K562 (cell line): ENCODE data around the gene FSTL1. TPM values are rescaled to one million over a fixed set of nuclear protein-coding genes. Genes with fewer than 3 reads are reported as not detected.

Source experiments
- ATAC-seq: fragments of 200-7000 bp; cut with Tn5 transposase; 3 replicates; pipeline ENCODE4 v1.9.1; 2020; ENCODE audit warnings: moderate library complexity
- BruUV-seq: library from RNA; stranded (reverse); fragments of 400-500 nt; replicated peaks from 2 replicates; lab custom pipeline; 2021; lab: Mats Ljungman, UMichigan
- CTCF ChIA-PET: fragments of 300-600 bp; formaldehyde crosslinking; extraction: SDS; loops from one replicate; lab custom pipeline; 2021; ENCODE audit warnings: low intra/inter-chr PET ratio; lab: Yijun Ruan, JAX
- POLR2A ChIA-PET: fragments of 300-600, 350-650 bp; sonication (Branson Sonifier 250); formaldehyde crosslinking; extraction: SDS; loops from one replicate; lab custom pipeline; 2021; ENCODE audit warnings: antibody characterized with exemption, inconsistent platforms; lab: Yijun Ruan, JAX
- DNase-seq, 4 experiments: peaks; one replicate each; pipeline versions ENCODE4 v3.0.0 to v3.0.0-alpha.2; 2011 to 2018; ENCODE audit warnings: low spot score in 3 of 4, mixed read lengths in 3 of 4; ENCODE audit errors: extremely low read depth in 1 of 4
- FAIRE-seq: peaks from 2 replicates; lab custom pipeline; 2011; peaks lifted over from hg19 to GRCh38; lab: Jason Lieb, UNC
- H2AFZ ChIP-seq: 2 replicates; pipeline ENCODE4 v1.6.0; 2011; ENCODE audit warnings: low read depth, low read length, control low read depth, inconsistent platforms
- H3K27ac ChIP-seq: fragments of 200-600 bp; 3 replicates; pipeline ENCODE4 v1.8.0; 2011; ENCODE audit warnings: low read depth, mild to moderate bottlenecking, control low read depth, inconsistent platforms, low read length, moderate library complexity, mixed read lengths; ENCODE audit errors: extremely low read depth
- H3K27me3 ChIP-seq, 2 experiments: fragments of 300-600 bp in 1 of 2; 2 replicates in 1 of 2; 3 replicates in 1 of 2; pipeline versions ENCODE4 v1.6.0 to v1.8.0; 2011; ENCODE audit warnings: inconsistent platforms in 2 of 2, low read length in 2 of 2, mild to moderate bottlenecking in 1 of 2, mixed read lengths in 1 of 2, moderate library complexity in 1 of 2; ENCODE audit not compliant: control insufficient read depth in 2 of 2, insufficient read depth in 2 of 2
- H3K36me3 ChIP-seq: fragments of 300-600 bp; 3 replicates; pipeline ENCODE4 v1.8.0; 2011; ENCODE audit warnings: mild to moderate bottlenecking, low read length, inconsistent platforms; ENCODE audit not compliant: control insufficient read depth, insufficient read depth
- H3K4me1 ChIP-seq, 2 experiments: fragments of 200-600 bp in 1 of 2; replicated peaks in 1 of 2; 2 replicates in 1 of 2; 3 replicates in 1 of 2; pipeline versions ENCODE4 v1.5.1 to v1.8.0; 2011; ENCODE audit warnings: inconsistent platforms in 2 of 2, low read length in 2 of 2, mild to moderate bottlenecking in 1 of 2, mixed read lengths in 1 of 2, moderate library complexity in 1 of 2; ENCODE audit not compliant: control insufficient read depth in 2 of 2, insufficient read depth in 2 of 2
- H3K4me2 ChIP-seq: 2 replicates; pipeline ENCODE4 v1.6.1; 2011; ENCODE audit warnings: low read length, control low read depth, inconsistent platforms, mixed read lengths; ENCODE audit not compliant: insufficient read depth
- H3K4me3 ChIP-seq: fragments of 200-600 bp; sonication (generic), shearing (Covaris generic); 2 replicates; pipeline ENCODE4 v1.5.1; 2016; ENCODE audit warnings: control low read depth, inconsistent platforms
- H3K79me2 ChIP-seq: fragments of 200-600 bp; 3 replicates; pipeline ENCODE4 v1.8.0; 2011; ENCODE audit warnings: low read length, inconsistent platforms; ENCODE audit not compliant: control insufficient read depth, insufficient read depth
- H3K9ac ChIP-seq, 2 experiments: 2 replicates each; pipeline versions ENCODE4 v1.6.0 to v1.6.1; 2011; ENCODE audit warnings: low read depth in 2 of 2, low read length in 2 of 2, control low read depth in 1 of 2, inconsistent platforms in 1 of 2, mild to moderate bottlenecking in 1 of 2, mixed read lengths in 1 of 2; ENCODE audit not compliant: insufficient read depth in 1 of 2
- H3K9me1 ChIP-seq: one replicate; pipeline ENCODE4 v1.6.0; 2011; ENCODE audit warnings: inconsistent platforms, mild to moderate bottlenecking, low read length, moderate library complexity; ENCODE audit not compliant: control insufficient read depth, insufficient read depth
- H3K9me3 ChIP-seq: replicated peaks from 2 replicates; pipeline ENCODE4 v1.5.1; 2011; ENCODE audit warnings: low read depth, low read length, inconsistent platforms; ENCODE audit not compliant: control insufficient read depth, insufficient read depth
- H4K20me1 ChIP-seq: replicated peaks from 2 replicates; pipeline ENCODE4 v1.6.1; 2011; ENCODE audit warnings: low read length, inconsistent platforms, mixed read lengths; ENCODE audit not compliant: control insufficient read depth, insufficient read depth
- BHLHE40 ChIP-seq: IDR thresholded peaks from 2 replicates; pipeline ENCODE4 v1.6.1; 2011; ENCODE audit warnings: low read length, improper control_type of control experiment
- DIDO1 ChIP-seq: fragments of 450-650 bp; IDR thresholded peaks from 2 replicates; pipeline ENCODE4 v1.6.1; 2016; ENCODE audit warnings: low read depth, missing biosample characterization, missing genetic modification characterization
- DNMT1 ChIP-seq: fragments of 450-650 bp; IDR thresholded peaks from 2 replicates; pipeline ENCODE4 v1.6.1; 2016; ENCODE audit warnings: antibody characterized with exemption, mild to moderate bottlenecking
- MED1 ChIP-seq: sonication (generic); formaldehyde crosslinking; IDR thresholded peaks from 2 replicates; pipeline ENCODE4 v1.8.1; 2023; ENCODE audit warnings: missing genetic modification reagents, borderline replicate concordance
- NONO ChIP-seq, 2 experiments: fragments of 200-400 bp in 1 of 2; fragments of 450-650 bp in 1 of 2; formaldehyde crosslinking in 1 of 2; IDR thresholded peaks; 2 replicates each; pipeline ENCODE4 v1.6.1; 2017; ENCODE audit warnings: low read depth in 2 of 2, mild to moderate bottlenecking in 2 of 2, moderate library complexity in 2 of 2, low read length in 1 of 2
- PHF8 ChIP-seq: fragments of 200-600 bp; sonication (generic); IDR thresholded peaks from 2 replicates; pipeline ENCODE4 v1.6.1; 2012; ENCODE audit warnings: mixed run types, mild to moderate bottlenecking, inconsistent platforms, low read length, moderate library complexity, borderline replicate concordance
- SMARCA5 ChIP-seq: fragments of 450-650 bp; IDR thresholded peaks from 2 replicates; pipeline ENCODE4 v1.6.1; 2016
- SOX6 ChIP-seq: fragments of 450-650 bp; IDR thresholded peaks from 2 replicates; pipeline ENCODE4 v1.6.1; 2014; ENCODE audit warnings: mild to moderate bottlenecking
- TRIM28 ChIP-seq: fragments of 450-650 bp; IDR thresholded peaks from 2 replicates; pipeline ENCODE4 v1.6.1; 2017
- U2AF2 ChIP-seq: fragments of 200-400 bp; formaldehyde crosslinking; optimal IDR thresholded peaks from 2 replicates; pipeline ENCODE3; 2017; ENCODE audit warnings: low read depth, mild to moderate bottlenecking, low read length
- ZNF184 ChIP-seq: sonication (generic); formaldehyde crosslinking; IDR thresholded peaks from 2 replicates; pipeline ENCODE4 v1.5.0; 2020; ENCODE audit warnings: missing genetic modification reagents
- ZNF436 ChIP-seq: fragments of 250-450, 450-650 bp; sonication (Bioruptor Pico); formaldehyde crosslinking; IDR thresholded peaks from 2 replicates; pipeline ENCODE4 v1.7.0; 2020; ENCODE audit warnings: mild to moderate bottlenecking
- WGBS: fragments of 100-300 bp; shearing (Covaris generic); methylation state at CpG from one replicate; pipeline ENCODE4 v1.1.6; 2016; ENCODE audit warnings: low coverage, mixed read lengths; ENCODE audit not compliant: insufficient coverage; ENCODE audit errors: missing lambda C conversion rate; 5-methylcytosine and 5-hydroxymethylcytosine counted together
- in situ Hi-C: fragments of 300-500 bp; cut with MboI; formaldehyde crosslinking; loops from 4 replicates; pipeline ENCODE4 v1.15.0; 2018; ENCODE audit warnings: inconsistent platforms, mixed read lengths
- intact Hi-C: fragments of 100-400 bp; cut with micrococcal nuclease; formaldehyde crosslinking; loops from 2 replicates; pipeline ENCODE4 v1.14.2; 2022
- polyA plus RNA-seq, 8 experiments: library from polyadenylated mRNA; depleted of rRNA in 4 of 8; stranded (reverse) in 5 of 8; unstranded in 3 of 8; fragments of >200 nt; fragmentation: Nextera tagmentation in 2 of 8; fragmentation: Illumina TruSeq in 1 of 8; extraction: Ambion mirVana in 2 of 8; extraction: Trizol in 1 of 8; gene quantifications; 2 replicates each; pipeline versions ENCODE4 v1.2.1 to v1.2.3, GENCODE V29; 2011 to 2014; ENCODE audit warnings: inconsistent platforms in 1 of 8, missing spikeins in 1 of 8
- total RNA-seq, 7 experiments: library from RNA; depleted of rRNA in 6 of 7; stranded (reverse); fragments of >200 nt in 6 of 7; fragmentation: Illumina TruSeq in 2 of 7; extraction: Trizol in 2 of 7; gene quantifications; 2 replicates each; pipeline versions ENCODE4 v1.2.1 to v1.2.3, GENCODE V29; 2011 to 2021; ENCODE audit warnings: low replicate concordance in 1 of 7
- TF ChIP-seq, protein P1 (sequence below): fragments of 250-450 bp; sonication (Bioruptor Pico); IDR thresholded peaks from 2 replicates; pipeline ENCODE4 v1.6.1; 2021; ENCODE audit warnings: mild to moderate bottlenecking
- TF ChIP-seq, protein P2 (sequence below): sonication (generic); formaldehyde crosslinking; IDR thresholded peaks from 2 replicates; pipeline ENCODE4 v1.8.1; 2023; ENCODE audit warnings: mild to moderate bottlenecking, missing genetic modification reagents
- TF ChIP-seq, protein P3 (sequence below), 2 experiments: fragments of 450-650 bp in 1 of 2; sonication (generic) in 1 of 2; formaldehyde crosslinking in 1 of 2; IDR thresholded peaks in 1 of 2; conservative IDR thresholded peaks in 1 of 2; 2 replicates each; pipeline versions ENCODE4 v1.6.1 to v1.8.1; 2016 to 2023; ENCODE audit warnings: mild to moderate bottlenecking in 2 of 2, moderate library complexity in 2 of 2, inconsistent platforms in 1 of 2, missing genetic modification reagents in 1 of 2

The FSTL1 gene
- total and polyA plus RNA-seq, 9 of the 15 experiments (the other 6 are each of a cell fraction or from before 2014, with no cell fraction given) = 0.01 to 0.58 (median 0.08) TPM; not detected in 2

DNA sequence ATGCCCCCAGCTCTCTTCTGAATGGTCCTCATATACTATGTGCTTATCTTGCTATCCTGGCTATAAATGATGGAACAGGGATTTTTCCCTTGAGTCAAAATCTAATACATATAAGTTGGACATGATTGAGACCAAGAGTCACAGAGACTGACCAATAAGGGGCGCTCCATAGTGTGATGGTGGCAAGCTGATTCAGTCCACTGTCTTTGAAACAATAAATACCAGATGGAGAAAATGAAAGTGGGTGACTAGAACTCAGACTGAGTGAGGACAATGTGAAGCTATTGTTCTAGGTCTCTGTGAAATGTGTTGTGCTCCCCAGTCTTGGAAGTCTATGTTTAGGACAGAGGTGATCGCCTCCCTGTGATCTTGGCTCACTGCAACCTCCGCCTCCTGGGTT lies 10.6 kb upstream of the FSTL1 start:
- in situ Hi-C loops = no loop called here
- no peaks in the 10 kb centered on the region for H3K9me3 ChIP-seq
- 4% methylated on average over 3 of the region's 3 CpGs for WGBS
- DNase-seq (no peak), ATAC-seq (no peak), FAIRE-seq (no peak)
- no peaks in the 10 kb centered on the region for H4K20me1 ChIP-seq
- H3K27me3 ChIP-seq = peaks cover 0 to 6% of the 10 kb centered on the region in 2 experiments; a peak in 2 of 5 replicates
- H3K9ac ChIP-seq = no peak overlapping the region
- no peaks in the 10 kb centered on the region for H3K36me3 ChIP-seq
- POLR2A ChIA-PET = no interaction called here
- no peak overlapping the region for H3K27ac ChIP-seq
- CTCF ChIA-PET = no interaction called here
- TF ChIP-seq, protein P1, sequence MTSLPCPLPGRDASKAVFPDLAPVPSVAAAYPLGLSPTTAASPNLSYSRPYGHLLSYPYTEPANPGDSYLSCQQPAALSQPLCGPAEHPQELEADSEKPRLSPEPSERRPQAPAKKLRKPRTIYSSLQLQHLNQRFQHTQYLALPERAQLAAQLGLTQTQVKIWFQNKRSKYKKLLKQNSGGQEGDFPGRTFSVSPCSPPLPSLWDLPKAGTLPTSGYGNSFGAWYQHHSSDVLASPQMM = no peak
- H3K9me1 ChIP-seq = no peaks in the 10 kb centered on the region
- H3K4me2 ChIP-seq = no peak overlapping the region
- no peaks in the 10 kb centered on the region for H3K79me2 ChIP-seq
- H3K4me1 ChIP-seq = no peaks in the 10 kb centered on the region
- no peak overlapping the region for H3K4me3 ChIP-seq
- H2AFZ ChIP-seq = no peak overlapping the region
- intact Hi-C loops = no loop called here
- BruUV-seq = no TSS peak

DNA sequence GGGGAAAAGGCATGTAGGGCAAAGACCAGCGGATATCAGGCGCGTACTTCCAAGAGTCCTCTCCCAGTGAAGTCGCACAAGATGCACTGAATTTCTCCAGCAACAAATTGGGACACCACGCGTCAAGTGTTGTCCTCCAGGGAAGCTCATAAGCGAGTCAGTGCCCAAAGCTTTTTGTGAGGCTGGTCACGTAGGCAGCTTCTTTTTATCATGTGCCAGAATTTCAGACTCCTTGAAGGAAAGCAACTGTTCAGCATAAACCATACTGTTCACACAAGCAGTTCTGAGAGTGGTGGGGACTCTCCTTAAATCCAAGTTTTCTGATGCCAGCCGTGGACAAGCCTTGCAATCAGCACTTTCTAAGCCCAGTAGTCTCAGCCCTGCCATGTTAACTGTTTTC lies 10.1 kb upstream of the FSTL1 start:
- Histone ChIP-seq H3K4me1 (no peaks in the 10 kb centered on the region), H3K27ac (no peak overlapping the region), H2AFZ (no peak overlapping the region), H3K9me3 (no peaks in the 10 kb centered on the region), H3K4me2 (no peak overlapping the region), H3K9ac (no peak overlapping the region), H3K27me3 (peaks cover 0 to 6% of the 10 kb centered on the region in 2 experiments; a peak in 2 of 5 replicates), H3K9me1 (no peaks in the 10 kb centered on the region), H4K20me1 (no peaks in the 10 kb centered on the region), H3K36me3 (no peaks in the 10 kb centered on the region), H3K4me3 (no peak overlapping the region), H3K79me2 (no peaks in the 10 kb centered on the region)
- no peak for DNase-seq
- ChIA-PET CTCF (no interaction called here), POLR2A (interaction anchor here (0.7 kb wide), 1 partner anchor 37 kb away, joined by 3 read pairs; no protein-coding TSS in a partner anchor)
- in situ Hi-C loops (no loop called here), intact Hi-C loops (no loop called here)
- ATAC-seq = no peak
- FAIRE-seq = no peak
- no TSS peak for BruUV-seq
- WGBS = 0% methylated on average over 9 of the region's 9 CpGs
- TF ChIP-seq SOX6 = no peak
- TF ChIP-seq, protein P2, sequence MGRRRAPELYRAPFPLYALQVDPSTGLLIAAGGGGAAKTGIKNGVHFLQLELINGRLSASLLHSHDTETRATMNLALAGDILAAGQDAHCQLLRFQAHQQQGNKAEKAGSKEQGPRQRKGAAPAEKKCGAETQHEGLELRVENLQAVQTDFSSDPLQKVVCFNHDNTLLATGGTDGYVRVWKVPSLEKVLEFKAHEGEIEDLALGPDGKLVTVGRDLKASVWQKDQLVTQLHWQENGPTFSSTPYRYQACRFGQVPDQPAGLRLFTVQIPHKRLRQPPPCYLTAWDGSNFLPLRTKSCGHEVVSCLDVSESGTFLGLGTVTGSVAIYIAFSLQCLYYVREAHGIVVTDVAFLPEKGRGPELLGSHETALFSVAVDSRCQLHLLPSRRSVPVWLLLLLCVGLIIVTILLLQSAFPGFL = no peak
- TF ChIP-seq, protein P3, sequence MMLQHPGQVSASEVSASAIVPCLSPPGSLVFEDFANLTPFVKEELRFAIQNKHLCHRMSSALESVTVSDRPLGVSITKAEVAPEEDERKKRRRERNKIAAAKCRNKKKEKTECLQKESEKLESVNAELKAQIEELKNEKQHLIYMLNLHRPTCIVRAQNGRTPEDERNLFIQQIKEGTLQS (IDR thresholded peaks at IDR 0.05) = no peak
- TF ChIP-seq, protein P3 (CRISPR knock-in tag; conservative IDR thresholded peaks at IDR 0.05) = no peak
- TF ChIP-seq BHLHE40 = no peak
- no peak for TF ChIP-seq NONO (IDR thresholded peaks at IDR 0.05; ENCODE audit: low read depth in 2 of 2, low read length in 1 of 2)
- TF ChIP-seq U2AF2 = no peak
- no peak for TF ChIP-seq MED1 (CRISPR knock-in tag)
- TF ChIP-seq ZNF436 = no peak
- TF ChIP-seq ZNF184 (CRISPR knock-in tag) = no peak
- TF ChIP-seq DNMT1 = no peak
- no peak for TF ChIP-seq SMARCA5
- no peak for TF ChIP-seq PHF8
- TF ChIP-seq DIDO1 (tag) = no peak
- TF ChIP-seq TRIM28 = no peak
